NT2/D1 (cell line): ENCODE measurements around the gene COQ3.
"Not testable (repeated sequence)": the region's sequence is repeated elsewhere in the genome, so short reads cannot be mapped to it uniquely, and the experiment has no call there.

Source experiments
- DNase-seq: peaks from one replicate; pipeline ENCODE4 v3.0.0-alpha.2; 2011; ENCODE audit warnings: low read depth, low spot score
- H3K27me3 ChIP-seq: 2 replicates; pipeline ENCODE4 v1.6.0; 2011; ENCODE audit warnings: mild to moderate bottlenecking; ENCODE audit not compliant: insufficient read length, insufficient read depth
- H3K36me3 ChIP-seq: 2 replicates; pipeline ENCODE4 v1.6.1; 2011; ENCODE audit warnings: mild to moderate bottlenecking, low read length, mixed read lengths; ENCODE audit not compliant: insufficient read depth, insufficient read length
- H3K4me1 ChIP-seq: 2 replicates; pipeline ENCODE4 v1.5.1; 2011; ENCODE audit not compliant: insufficient read depth, insufficient read length
- H3K4me3 ChIP-seq: 2 replicates; pipeline ENCODE4 v1.5.1; 2011; ENCODE audit warnings: low read depth; ENCODE audit not compliant: insufficient read length
- H3K9ac ChIP-seq: 2 replicates; pipeline ENCODE4 v1.6.0; 2011; ENCODE audit warnings: low read depth; ENCODE audit not compliant: insufficient read length
- H3K9me3 ChIP-seq: 2 replicates; pipeline ENCODE4 v1.5.1; 2011; ENCODE audit warnings: mild to moderate bottlenecking, low read length; ENCODE audit not compliant: insufficient read depth
- SUZ12 ChIP-seq: IDR thresholded peaks from 2 replicates; pipeline ENCODE4 v1.6.1; 2011; ENCODE audit not compliant: insufficient read length, insufficient read depth; ENCODE audit errors: extremely low read depth
- YY1 ChIP-seq: IDR thresholded peaks from 2 replicates; pipeline ENCODE4 v1.6.1; 2011; ENCODE audit not compliant: insufficient read length, insufficient read depth
- ZNF274 ChIP-seq: IDR thresholded peaks from 2 replicates; pipeline ENCODE4 v1.6.1; 2011; ENCODE audit warnings: mild to moderate bottlenecking, low read depth, low read length

The COQ3 gene

DNA sequence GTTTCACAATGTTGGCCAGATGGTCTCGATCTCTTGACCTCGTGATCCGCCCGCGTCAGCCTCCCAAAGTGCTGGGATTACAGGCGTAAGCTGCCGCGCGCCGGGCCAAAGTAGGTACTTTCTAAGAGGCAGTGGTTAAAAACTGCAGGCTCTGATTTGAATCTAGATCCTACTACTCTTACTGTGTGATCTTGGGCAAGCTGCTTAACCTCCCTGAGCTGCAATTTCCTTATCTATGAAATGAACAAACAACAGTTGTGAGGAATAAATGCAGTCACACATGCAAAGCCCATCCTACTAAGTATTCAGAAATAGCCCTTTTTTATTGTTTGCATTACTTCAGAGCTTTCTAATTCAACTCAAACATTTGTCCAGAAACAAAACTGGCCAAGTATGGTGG is 47.4 kb downstream of the COQ3 start:
- no peaks in the 10 kb centered on the region for H3K36me3 ChIP-seq
- TF ChIP-seq SUZ12 (no peak), ZNF274 (no peak), YY1 (no peak)
- no peak overlapping the region for H3K9ac ChIP-seq
- H3K9me3 ChIP-seq: no peaks in the 10 kb centered on the region
- DNase-seq: no peak
- no peak overlapping the region for H3K4me3 ChIP-seq
- H3K4me1 ChIP-seq: peaks cover 4% of the 10 kb centered on the region
- peaks cover 9% of the 10 kb centered on the region for H3K27me3 ChIP-seq

- Histone ChIP-seq H3K27me3 (no peaks in the 10 kb centered on the region), H3K36me3 (no peaks in the 10 kb centered on the region), H3K9me3 (no peaks in the 10 kb centered on the region), H3K4me3 (no peak overlapping the region), H3K9ac (no peak overlapping the region), H3K4me1 (peaks cover 4% of the 10 kb centered on the region)
- no peak for DNase-seq
- TF ChIP-seq YY1 (no peak), ZNF274 (no peak), SUZ12 (no peak)
These were observed 48.8 kb downstream of the COQ3 start for GRCh38 chr6:99345164-99345563.

DNA sequence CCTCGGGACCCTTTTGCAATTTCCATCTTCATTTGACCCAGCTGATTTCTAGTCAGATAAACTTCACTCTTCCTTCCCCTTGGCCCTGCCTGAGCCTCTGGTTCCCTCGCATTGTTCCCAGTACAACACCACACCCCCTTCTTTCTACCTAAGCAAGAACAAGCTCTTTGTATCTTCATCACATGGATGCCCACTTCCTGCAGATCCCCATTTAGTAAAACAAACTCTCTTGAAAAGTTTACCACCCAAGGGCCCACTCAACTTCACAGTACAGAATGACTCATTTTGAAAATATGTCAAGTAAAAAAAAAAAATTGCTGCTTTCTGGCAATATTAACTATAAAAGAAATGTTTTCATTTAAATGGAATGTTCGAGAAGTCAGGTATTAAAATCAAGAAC is 49.7 kb downstream of the COQ3 start:
- Histone ChIP-seq H3K27me3 (no peaks in the 10 kb centered on the region), H3K4me3 (no peak overlapping the region), H3K36me3 (no peaks in the 10 kb centered on the region), H3K9me3 (no peaks in the 10 kb centered on the region), H3K4me1 (peaks cover 4% of the 10 kb centered on the region), H3K9ac (no peak overlapping the region)
- TF ChIP-seq ZNF274: no peak
- TF ChIP-seq YY1: no peak
- TF ChIP-seq SUZ12: no peak
- DNase-seq: no peak

DNA sequence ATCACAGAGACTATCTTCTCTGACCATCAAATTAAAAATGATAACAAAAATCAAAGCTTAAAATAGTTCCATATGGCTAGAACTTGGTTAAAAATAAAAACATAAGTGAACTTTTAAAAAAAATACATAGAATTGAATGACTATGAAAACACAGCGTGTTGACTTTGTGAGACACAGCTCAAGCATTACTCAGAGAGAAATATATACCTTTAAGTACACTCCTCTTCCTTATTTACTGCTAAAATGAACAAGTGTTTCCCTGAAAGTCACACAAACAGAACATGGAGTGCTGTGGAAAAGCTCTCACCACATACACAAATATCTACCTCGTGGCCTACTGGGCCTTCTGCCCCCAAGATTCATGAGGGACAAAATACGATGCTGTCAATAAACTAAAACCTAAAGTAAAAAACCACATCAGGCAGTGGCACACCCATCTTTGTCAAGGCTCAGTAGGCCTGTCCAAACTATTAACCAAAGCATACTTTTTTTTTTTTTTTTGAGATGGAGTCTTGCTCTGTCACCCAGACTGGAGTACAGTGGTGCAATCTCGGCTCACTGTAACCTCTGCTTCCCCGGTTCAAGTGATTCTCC is 52.0 kb downstream of the COQ3 start:
- DNase-seq: no peak
- TF ChIP-seq YY1: no peak
- TF ChIP-seq ZNF274: no peak
- TF ChIP-seq SUZ12: no peak
- Histone ChIP-seq H3K9me3 (no peaks in the 10 kb centered on the region), H3K27me3 (no peaks in the 10 kb centered on the region), H3K4me3 (no peak overlapping the region), H3K9ac (no peak overlapping the region), H3K4me1 (peaks cover 4% of the 10 kb centered on the region), H3K36me3 (no peaks in the 10 kb centered on the region)

DNA sequence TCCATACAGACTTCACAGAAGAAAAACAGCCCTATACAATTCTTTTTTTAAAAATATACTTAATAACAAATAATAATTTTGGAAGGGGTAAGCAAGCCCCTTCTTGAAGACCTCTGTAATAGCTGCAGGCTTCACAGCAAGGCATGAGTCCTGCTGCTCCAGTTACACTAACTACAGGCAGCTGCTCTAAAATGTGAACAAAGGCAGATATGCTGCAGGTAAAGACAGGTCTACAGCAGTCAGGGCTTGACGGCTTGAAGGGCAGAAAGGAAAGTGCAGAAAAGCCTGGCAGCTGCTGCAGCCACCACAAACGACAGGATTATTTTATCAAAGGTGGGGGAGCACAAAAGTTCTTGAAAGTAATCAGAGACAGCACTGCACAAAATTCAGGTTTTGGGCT is 55.8 kb downstream of the COQ3 start:
- Histone ChIP-seq H3K27me3 (no peaks in the 10 kb centered on the region), H3K4me1 (no peaks in the 10 kb centered on the region), H3K9me3 (no peaks in the 10 kb centered on the region), H3K36me3 (no peaks in the 10 kb centered on the region), H3K9ac (no peak overlapping the region), H3K4me3 (no peak overlapping the region)
- TF ChIP-seq YY1 (no peak), ZNF274 (no peak), SUZ12 (no peak)
- no peak for DNase-seq

GRCh38 chr6:99335298-99335697 is 58.7 kb downstream of the COQ3 start:
- H3K9me3 ChIP-seq, H3K27me3 ChIP-seq, H3K4me3 ChIP-seq, H3K9ac ChIP-seq, H3K36me3 ChIP-seq, H3K4me1 ChIP-seq, DNase-seq: not testable (repeated sequence)

DNA sequence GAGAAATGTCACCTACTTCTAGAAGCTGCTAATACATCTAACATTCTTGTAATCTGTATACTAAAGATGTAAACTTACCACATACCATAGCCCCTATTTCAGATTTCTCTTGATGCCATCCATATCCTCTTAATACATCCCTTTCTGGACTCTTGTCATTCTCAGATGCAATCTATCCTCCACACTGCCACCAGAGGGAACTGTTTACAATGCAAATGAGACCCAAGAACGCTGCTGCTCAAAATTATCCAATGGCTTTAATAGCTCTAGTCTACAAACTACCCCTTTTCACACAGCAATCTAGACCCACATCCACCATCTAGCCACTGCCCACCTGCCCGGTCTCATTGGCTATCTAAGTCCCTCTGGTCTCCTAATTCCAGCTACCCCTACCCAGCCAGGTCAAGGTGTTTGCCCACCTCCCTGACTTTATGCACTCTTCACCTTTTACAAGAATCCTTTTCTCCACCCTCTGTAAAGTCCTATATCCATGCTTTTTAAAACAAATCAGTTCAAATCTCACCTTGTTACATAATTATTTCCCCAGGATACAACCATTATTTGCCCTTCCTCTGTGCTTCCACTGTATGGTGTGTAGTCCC is 59.4 kb downstream of the COQ3 start:
- DNase-seq: no peak
- Histone ChIP-seq H3K4me3 (no peak overlapping the region), H3K4me1 (no peaks in the 10 kb centered on the region)

GRCh38 chr6:99333068-99333467 is 60.9 kb downstream of the COQ3 start:
- no peaks in the 10 kb centered on the region for H3K9me3 ChIP-seq
- no peaks in the 10 kb centered on the region for H3K4me1 ChIP-seq
- no peaks in the 10 kb centered on the region for H3K36me3 ChIP-seq
- TF ChIP-seq SUZ12: no peak
- TF ChIP-seq ZNF274: no peak
- no peak for TF ChIP-seq YY1
- H3K9ac ChIP-seq: no peak overlapping the region
- no peaks in the 10 kb centered on the region for H3K27me3 ChIP-seq
- DNase-seq: no peak
- H3K4me3 ChIP-seq: no peak overlapping the region

More for the DNA sequence above, 59.4 kb downstream of the COQ3 start:
- Histone ChIP-seq H3K9me3 (no peaks in the 10 kb centered on the region), H3K36me3 (no peaks in the 10 kb centered on the region), H3K27me3 (no peaks in the 10 kb centered on the region), H3K9ac (no peak overlapping the region)
- no peak for TF ChIP-seq SUZ12
